Sigmoid colon (tissue), 7 donors: Measurements from ENCODE around the gene CDK15. TPM values are rescaled to one million over a fixed set of nuclear protein-coding genes. Genes with fewer than 3 reads are reported as not detected.

Experiments
- DNase-seq: peaks from one replicate; pipeline ENCODE4 v3.0.0-alpha.2; 2019
- H3K27ac ChIP-seq, 4 donors: fragments of 200-600 bp; sonication (generic); one replicate each; pipeline ENCODE4 v1.5.1; 2016 to 2019; ENCODE audit warnings: mild to moderate bottlenecking in 1 of 4
- H3K27me3 ChIP-seq, 3 donors: fragments of 200-600 bp; sonication (generic); one replicate each; pipeline ENCODE4 v1.5.1; 2019; ENCODE audit warnings: mild to moderate bottlenecking in 1 of 3
- H3K36me3 ChIP-seq, 4 donors: fragments of 200-600 bp; sonication (generic); one replicate each; pipeline ENCODE4 v1.5.1; 2016 to 2019
- H3K4me1 ChIP-seq, 4 donors: fragments of 200-600 bp; sonication (generic); one replicate each; pipeline ENCODE4 v1.5.1; 2017 to 2019
- H3K4me3 ChIP-seq, 4 donors: fragments of 200-600 bp; sonication (generic); one replicate each; pipeline ENCODE4 v1.5.1; 2017 to 2019; ENCODE audit warnings: mild to moderate bottlenecking in 2 of 4, moderate library complexity in 1 of 4
- H3K9me3 ChIP-seq, 4 donors: fragments of 200-600 bp in 3 of 4; sonication (generic) in 3 of 4; one replicate each; pipeline versions ENCODE4 v1.5.1 to v1.6.1; 2013 to 2019
- CTCF ChIP-seq, 4 experiments: fragments of 450-650 bp in 3 of 4; fragments of 200-600 bp in 1 of 4; IDR thresholded peaks; one replicate each; pipeline ENCODE4 v1.5.1; 2016 to 2019; ENCODE audit warnings: antibody characterized with exemption in 4 of 4, mild to moderate bottlenecking in 3 of 4, moderate library complexity in 2 of 4
- EP300 ChIP-seq, 4 donors: sonication (generic); formaldehyde crosslinking; IDR thresholded peaks; one replicate each; pipeline ENCODE4 v1.6.1; 2017; ENCODE audit warnings: antibody characterized with exemption in 4 of 4
- POLR2A ChIP-seq, 2 donors: fragments of 450-650 bp; IDR thresholded peaks; one replicate each; pipeline ENCODE4 v1.6.1; 2016; ENCODE audit warnings: antibody characterized with exemption in 2 of 2, mild to moderate bottlenecking in 2 of 2, moderate library complexity in 2 of 2
- POLR2AphosphoS5 ChIP-seq, 4 donors: sonication (generic); formaldehyde crosslinking; IDR thresholded peaks; one replicate each; pipeline ENCODE4 v1.6.1; 2017; ENCODE audit warnings: antibody characterized with exemption in 4 of 4
- WGBS, 2 donors: extraction: QIAGEN DNeasy Blood & Tissue Kit; methylation state at CpG; one replicate each; pipeline ENCODE4 v1.1.7; 2013; 5-methylcytosine and 5-hydroxymethylcytosine counted together
- intact Hi-C: fragments of 100-400 bp; cut with DNase I; formaldehyde crosslinking; loops from one replicate; pipeline ENCODE4 v1.15.1; 2023
- polyA plus RNA-seq, 3 donors: library from polyadenylated mRNA; stranded (reverse); fragments of 200-250 nt; gene quantifications; one replicate each; pipeline ENCODE4 v1.2.3, GENCODE V29; 2013
- total RNA-seq, 4 donors: library from RNA; depleted of rRNA; stranded (reverse); fragments of >200 nt; gene quantifications; one replicate each; pipeline ENCODE4 v1.1.0, GENCODE V29; 2016
- donor health status: healthy with polysubstance abuse.
- donor health status: Bipolar disorder and iron deficiency.
- donor health status: healthy.

The CDK15 gene
- total and polyA plus RNA-seq, 7 donors = 0.12 to 0.81 (median 0.55) TPM; not detected in 1

- TF ChIP-seq CTCF (IDR thresholded peaks at IDR 0.05) (no peak), POLR2A (IDR thresholded peaks at IDR 0.05) (no peak), EP300 (IDR thresholded peaks at IDR 0.05) (no peak), POLR2AphosphoS5 (IDR thresholded peaks at IDR 0.05) (no peak)
- no peak overlapping the region for H3K27ac ChIP-seq
- H3K9me3 ChIP-seq = no peaks in the 10 kb centered on the region
- DNase-seq = no peak
- WGBS, 2 donors = 85 to 88% methylated on average over 2 of the region's 2 CpGs
- intact Hi-C loops = no loop called here
- H3K4me3 ChIP-seq = no peak overlapping the region
- H3K36me3 ChIP-seq = no peaks in the 10 kb centered on the region
- no peaks in the 10 kb centered on the region for H3K4me1 ChIP-seq
- no peaks in the 10 kb centered on the region for H3K27me3 ChIP-seq
Measured at GRCh38 chr2:201790989-201791388, 15.3 kb upstream of the CDK15 start.

GRCh38 chr2:201793631-201794030 lies 12.7 kb upstream of the CDK15 start:
- intact Hi-C loops = no loop called here
- DNase-seq = no peak
- no peak for TF ChIP-seq CTCF (IDR thresholded peaks at IDR 0.05)
- 88 to 98% methylated on average over 1 of the region's 1 CpG for WGBS, 2 donors
- Histone ChIP-seq H3K4me3 (no peak overlapping the region), H3K4me1 (no peaks in the 10 kb centered on the region), H3K9me3 (no peaks in the 10 kb centered on the region), H3K36me3 (no peaks in the 10 kb centered on the region), H3K27me3 (no peaks in the 10 kb centered on the region), H3K27ac (no peak overlapping the region)

- no peak for DNase-seq
- Histone ChIP-seq H3K9me3 (no peaks in the 10 kb centered on the region), H3K27ac (no peak overlapping the region), H3K36me3 (no peaks in the 10 kb centered on the region), H3K27me3 (no peaks in the 10 kb centered on the region), H3K4me1 (no peaks in the 10 kb centered on the region), H3K4me3 (no peak overlapping the region)
- intact Hi-C loops = no loop called here
- 88 to 89% methylated on average over 6 of the region's 6 CpGs for WGBS, 2 donors
- TF ChIP-seq POLR2A (IDR thresholded peaks at IDR 0.05) (no peak), EP300 (IDR thresholded peaks at IDR 0.05) (no peak), POLR2AphosphoS5 (IDR thresholded peaks at IDR 0.05) (no peak), CTCF (IDR thresholded peaks at IDR 0.05) (no peak)
Measured at GRCh38 chr2:201794294-201794693, 12.0 kb upstream of the CDK15 start.

- H3K27me3 ChIP-seq = no peaks in the 10 kb centered on the region
- intact Hi-C loops = loop anchor here (2.0 to 5.0 kb wide), 2 partner anchors 236 to 383 kb away; partner anchors contain the start of gene FZD7
- TF ChIP-seq EP300 (IDR thresholded peaks at IDR 0.05) = no peak
- peak; percentile 22 to 53 (median 52) for TF ChIP-seq CTCF (IDR thresholded peaks at IDR 0.05)
- H3K4me1 ChIP-seq = no peaks in the 10 kb centered on the region
- WGBS, 2 donors = 30 to 36% methylated on average over 5 of the region's 5 CpGs
- H3K27ac ChIP-seq = no peak overlapping the region
- no peaks in the 10 kb centered on the region for H3K36me3 ChIP-seq
- no peak overlapping the region for H3K4me3 ChIP-seq
- H3K9me3 ChIP-seq = no peaks in the 10 kb centered on the region
- no peak for DNase-seq
Measured at GRCh38 chr2:201795607-201796477, 10.5 kb upstream of the CDK15 start.

GRCh38 chr2:201796478-201796865 lies 9.9 kb upstream of the CDK15 start:
- intact Hi-C loops = loop anchor here (2.0 to 5.0 kb wide), 2 partner anchors 236 to 382 kb away; partner anchors contain the start of gene FZD7
- TF ChIP-seq POLR2AphosphoS5 (IDR thresholded peaks at IDR 0.05) (no peak), CTCF (IDR thresholded peaks at IDR 0.05) (no peak), POLR2A (IDR thresholded peaks at IDR 0.05) (no peak), EP300 (IDR thresholded peaks at IDR 0.05) (no peak)
- H3K36me3 ChIP-seq = no peaks in the 10 kb centered on the region

More at GRCh38 chr2:201796478-201796865, 9.9 kb upstream of the CDK15 start:
- DNase-seq = no peak
- H3K9me3 ChIP-seq = no peaks in the 10 kb centered on the region
- no peak overlapping the region for H3K4me3 ChIP-seq
- no peaks in the 10 kb centered on the region for H3K27me3 ChIP-seq
- no peak overlapping the region for H3K27ac ChIP-seq
- H3K4me1 ChIP-seq = no peaks in the 10 kb centered on the region
